ENCODE data around the gene PRM1. TPM values are rescaled to one million over a fixed set of nuclear protein-coding genes. Genes with fewer than 3 reads are reported as not detected.

The PRM1 gene
- total and polyA plus RNA-seq, 2 of the 13 experiments (the other 11 are each of a cell fraction or from before 2014, with no cell fraction given) = not detected

DNA sequence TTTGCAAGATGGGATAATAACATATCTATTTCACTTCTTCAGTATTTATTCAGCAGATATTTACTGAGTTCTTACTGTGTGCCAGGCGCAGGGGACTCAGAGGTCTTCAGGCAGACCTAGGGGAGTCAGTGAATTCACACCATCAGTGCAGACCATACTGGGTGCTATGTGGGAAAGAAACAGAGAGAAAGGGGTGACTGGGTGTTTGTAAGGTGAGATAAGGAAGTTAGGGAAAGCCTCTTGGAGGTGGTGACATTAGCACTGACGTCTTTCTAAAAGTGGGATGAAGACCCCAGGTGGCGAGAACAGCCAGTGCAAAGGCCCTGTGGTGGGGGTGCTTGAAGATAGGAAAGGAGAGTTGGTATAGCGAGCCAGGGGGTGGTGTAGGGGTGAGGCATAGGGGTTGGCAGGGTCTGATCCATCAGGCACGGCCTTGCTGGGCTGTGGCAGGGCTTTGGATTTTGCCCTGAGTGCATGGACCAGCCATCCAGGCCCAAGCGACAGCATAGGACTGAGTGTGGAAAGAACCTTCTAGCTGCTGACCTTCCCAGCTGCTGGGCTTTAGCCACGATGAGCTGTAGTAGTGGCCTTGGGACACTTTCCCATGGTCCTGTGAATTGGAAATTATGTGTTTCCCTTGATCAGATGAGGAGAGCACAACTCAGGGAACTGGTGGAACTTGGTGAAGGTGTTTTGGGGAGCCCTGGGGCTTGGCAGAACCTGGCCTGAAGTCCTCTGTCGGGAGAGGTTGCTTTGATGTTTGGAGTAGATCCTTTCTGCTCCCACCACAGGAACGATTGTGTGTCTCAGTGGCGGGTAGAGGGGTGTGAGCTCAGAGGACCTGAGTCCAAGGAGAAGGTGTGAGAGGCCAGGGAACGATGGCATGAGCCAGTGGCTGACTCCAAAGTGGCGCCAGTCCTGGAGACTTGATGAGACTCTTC lies 21.2 kb downstream of the PRM1 start (continued):
- TF ChIP-seq ZNF749 (CRISPR knock-in tag; IDR thresholded peaks at IDR 0.05; ENCODE audit: borderline replicate concordance) = no peak
- TF ChIP-seq TCF7L2 (IDR thresholded peaks at IDR 0.05; ENCODE audit: low read depth, low read length) = no peak
- TF ChIP-seq ZNF616 (CRISPR knock-in tag; IDR thresholded peaks at IDR 0.05; ENCODE audit: low read depth) = peak; percentile 12; the same call in 1 of the 2 replicates
- TF ChIP-seq ZMAT3 (CRISPR knock-in tag; conservative IDR thresholded peaks at IDR 0.05) = no peak; the same call in 1 of the 2 replicates
- TF ChIP-seq ZMYM2 (CRISPR knock-in tag; IDR thresholded peaks at IDR 0.05) = peak; percentile 65; the same call in 1 of the 2 replicates
- no peak for TF ChIP-seq ZNF674 (CRISPR knock-in tag; IDR thresholded peaks at IDR 0.05; ENCODE audit: low read depth)
- TF ChIP-seq CEBPB (IDR thresholded peaks at IDR 0.05; ENCODE audit: borderline replicate concordance, low read depth, low read length) = no peak
- TF ChIP-seq, protein P1, sequence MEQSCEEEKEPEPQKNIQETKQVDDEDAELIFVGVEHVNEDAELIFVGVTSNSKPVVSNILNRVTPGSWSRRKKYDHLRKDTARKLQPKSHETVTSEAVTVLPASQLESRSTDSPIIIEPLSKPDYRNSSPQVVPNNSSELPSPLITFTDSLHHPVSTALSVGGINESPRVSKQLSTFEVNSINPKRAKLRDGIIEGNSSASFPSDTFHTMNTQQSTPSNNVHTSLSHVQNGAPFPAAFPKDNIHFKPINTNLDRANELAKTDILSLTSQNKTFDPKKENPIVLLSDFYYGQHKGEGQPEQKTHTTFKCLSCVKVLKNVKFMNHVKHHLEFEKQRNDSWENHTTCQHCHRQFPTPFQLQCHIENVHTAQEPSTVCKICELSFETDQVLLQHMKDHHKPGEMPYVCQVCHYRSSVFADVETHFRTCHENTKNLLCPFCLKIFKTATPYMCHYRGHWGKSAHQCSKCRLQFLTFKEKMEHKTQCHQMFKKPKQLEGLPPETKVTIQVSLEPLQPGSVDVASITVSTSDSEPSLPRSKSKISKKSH (CRISPR knock-in tag; IDR thresholded peaks at IDR 0.05; ENCODE audit: borderline replicate concordance) = peak; percentile 56; the same call in 1 of the 2 replicates
- no peak for TF ChIP-seq ZNF12 (CRISPR knock-in tag; IDR thresholded peaks at IDR 0.05)
- 0 out of 2 replicates have a peak, but pooled peaks have one; percentile 6 for TF ChIP-seq ZKSCAN1 (IDR thresholded peaks at IDR 0.05; ENCODE audit: low read length)
- TF ChIP-seq, protein P2, sequence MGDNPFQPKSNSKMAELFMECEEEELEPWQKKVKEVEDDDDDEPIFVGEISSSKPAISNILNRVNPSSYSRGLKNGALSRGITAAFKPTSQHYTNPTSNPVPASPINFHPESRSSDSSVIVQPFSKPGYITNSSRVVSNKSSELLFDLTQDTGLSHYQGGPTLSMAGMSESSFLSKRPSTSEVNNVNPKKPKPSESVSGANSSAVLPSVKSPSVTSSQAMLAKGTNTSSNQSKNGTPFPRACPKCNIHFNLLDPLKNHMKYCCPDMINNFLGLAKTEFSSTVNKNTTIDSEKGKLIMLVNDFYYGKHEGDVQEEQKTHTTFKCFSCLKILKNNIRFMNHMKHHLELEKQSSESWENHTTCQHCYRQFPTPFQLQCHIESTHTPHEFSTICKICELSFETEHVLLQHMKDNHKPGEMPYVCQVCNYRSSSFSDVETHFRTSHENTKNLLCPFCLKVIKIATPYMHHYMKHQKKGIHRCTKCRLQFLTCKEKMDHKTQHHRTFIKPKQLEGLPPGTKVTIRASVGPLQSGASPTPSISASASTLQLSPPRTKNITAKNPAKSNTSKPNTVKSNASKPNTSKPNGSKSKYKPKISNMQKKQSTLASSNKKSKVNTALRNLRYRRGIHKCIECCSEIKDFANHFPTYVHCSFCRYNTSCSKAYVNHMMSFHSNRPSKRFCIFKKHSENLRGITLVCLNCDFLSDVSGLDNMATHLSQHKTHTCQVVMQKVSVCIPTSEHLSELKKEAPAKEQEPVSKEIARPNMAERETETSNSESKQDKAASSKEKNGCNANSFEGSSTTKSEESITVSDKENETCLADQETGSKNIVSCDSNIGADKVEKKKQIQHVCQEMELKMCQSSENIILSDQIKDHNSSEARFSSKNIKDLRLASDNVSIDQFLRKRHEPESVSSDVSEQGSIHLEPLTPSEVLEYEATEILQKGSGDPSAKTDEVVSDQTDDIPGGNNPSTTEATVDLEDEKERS (CRISPR knock-in tag; IDR thresholded peaks at IDR 0.05) = peak; percentile 79; the same call in 1 of the 2 replicates
- TF ChIP-seq ZNF367 (CRISPR knock-in tag; IDR thresholded peaks at IDR 0.05; ENCODE audit: borderline replicate concordance) = no peak
- TF ChIP-seq TCF7 (IDR thresholded peaks at IDR 0.05; ENCODE audit: low read depth) = 0 out of 2 replicates have a peak, but pooled peaks have one; percentile 19
- TF ChIP-seq, protein P3, sequence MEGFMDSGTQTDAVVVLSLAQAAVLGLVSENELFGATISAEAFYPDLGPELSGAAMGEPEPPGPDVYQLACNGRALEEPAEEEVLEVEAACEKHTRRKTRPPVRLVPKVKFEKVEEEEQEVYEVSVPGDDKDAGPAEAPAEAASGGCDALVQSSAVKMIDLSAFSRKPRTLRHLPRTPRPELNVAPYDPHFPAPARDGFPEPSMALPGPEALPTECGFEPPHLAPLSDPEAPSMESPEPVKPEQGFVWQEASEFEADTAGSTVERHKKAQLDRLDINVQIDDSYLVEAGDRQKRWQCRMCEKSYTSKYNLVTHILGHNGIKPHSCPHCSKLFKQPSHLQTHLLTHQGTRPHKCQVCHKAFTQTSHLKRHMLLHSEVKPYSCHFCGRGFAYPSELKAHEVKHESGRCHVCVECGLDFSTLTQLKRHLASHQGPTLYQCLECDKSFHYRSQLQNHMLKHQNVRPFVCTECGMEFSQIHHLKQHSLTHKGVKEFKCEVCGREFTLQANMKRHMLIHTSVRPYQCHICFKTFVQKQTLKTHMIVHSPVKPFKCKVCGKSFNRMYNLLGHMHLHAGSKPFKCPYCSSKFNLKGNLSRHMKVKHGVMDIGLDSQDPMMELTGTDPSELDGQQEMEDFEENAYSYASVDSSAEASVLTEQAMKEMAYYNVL (CRISPR knock-in tag; IDR thresholded peaks at IDR 0.05; ENCODE audit: borderline replicate concordance) = peak; percentile 22; the same call in 1 of the 2 replicates
- no peak for TF ChIP-seq U2AF2 (IDR thresholded peaks at IDR 0.05; ENCODE audit: low read depth, low read length)
- TF ChIP-seq, protein P4, sequence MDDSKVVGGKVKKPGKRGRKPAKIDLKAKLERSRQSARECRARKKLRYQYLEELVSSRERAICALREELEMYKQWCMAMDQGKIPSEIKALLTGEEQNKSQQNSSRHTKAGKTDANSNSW (CRISPR knock-in tag; IDR thresholded peaks at IDR 0.05; ENCODE audit: borderline replicate concordance) = no peak
- 0 out of 2 replicates have a peak, but pooled peaks have one; percentile 64 for TF ChIP-seq ZNF546 (CRISPR knock-in tag; conservative IDR thresholded peaks at IDR 0.05)
- no peak; the same call in 1 of the 2 replicates for TF ChIP-seq ZNF317 (CRISPR knock-in tag; IDR thresholded peaks at IDR 0.05)
- 0 out of 2 replicates have a peak, but pooled peaks have one; percentile 28 for TF ChIP-seq ZC3H13 (CRISPR knock-in tag; IDR thresholded peaks at IDR 0.05)
- no peak for TF ChIP-seq ZNF563 (CRISPR knock-in tag; IDR thresholded peaks at IDR 0.05)
- no peak for TF ChIP-seq NFIB (CRISPR knock-in tag; IDR thresholded peaks at IDR 0.05; ENCODE audit: borderline replicate concordance)
- TF ChIP-seq NR1H2 (CRISPR knock-in tag; IDR thresholded peaks at IDR 0.05; ENCODE audit: borderline replicate concordance, low read depth) = peak; percentile 75; the same call in 1 of the 2 replicates
